Central memory CD4-positive, alpha-beta T cell (primary cell): ENCODE measurements around the gene KCTD8.

Experiments used
- DNase-seq: peaks from one replicate; pipeline ENCODE4 v3.0.0; 2022

The KCTD8 gene

GRCh38 chr4:44160776-44161367 is 287.7 kb downstream of the KCTD8 start:
- DNase-seq, result no peak

- DNase-seq, result no peak
Observed at GRCh38 chr4:44159991-44160390, 288.6 kb downstream of the KCTD8 start.

- DNase-seq, result no peak
Observed at GRCh38 chr4:44157611-44158277, 290.9 kb downstream of the KCTD8 start.

- no peak for DNase-seq
Observed at GRCh38 chr4:44150091-44150576, 298.5 kb downstream of the KCTD8 start.

GRCh38 chr4:44149282-44149681 is 299.3 kb downstream of the KCTD8 start:
- DNase-seq, result no peak

- DNase-seq, result no peak
Observed at GRCh38 chr4:44147571-44148075, 301.0 kb downstream of the KCTD8 start.

GRCh38 chr4:44146516-44146915 is 302.1 kb downstream of the KCTD8 start:
- DNase-seq, result no peak

GRCh38 chr4:44145868-44146267 is 302.7 kb downstream of the KCTD8 start:
- no peak for DNase-seq

- DNase-seq, result no peak
Observed at GRCh38 chr4:44132526-44132925, 316.1 kb downstream of the KCTD8 start.
